HG02970 (cell line): Measurements from ENCODE around the gene KLC3.
"Not testable (repeated sequence)": the region's sequence is repeated elsewhere in the genome, so short reads cannot be mapped to it uniquely, and the experiment has no call there.

Experiments
- ATAC-seq: cut with Tn5 transposase; IDR thresholded peaks from one replicate; pipeline ENCODE4 v1.9.1; 2021; ENCODE audit warnings: mild to moderate bottlenecking, moderate library complexity, moderate number of reproducible peaks; ENCODE audit not compliant: unreplicated experiment, low FRiP score

The KLC3 gene

DNA sequence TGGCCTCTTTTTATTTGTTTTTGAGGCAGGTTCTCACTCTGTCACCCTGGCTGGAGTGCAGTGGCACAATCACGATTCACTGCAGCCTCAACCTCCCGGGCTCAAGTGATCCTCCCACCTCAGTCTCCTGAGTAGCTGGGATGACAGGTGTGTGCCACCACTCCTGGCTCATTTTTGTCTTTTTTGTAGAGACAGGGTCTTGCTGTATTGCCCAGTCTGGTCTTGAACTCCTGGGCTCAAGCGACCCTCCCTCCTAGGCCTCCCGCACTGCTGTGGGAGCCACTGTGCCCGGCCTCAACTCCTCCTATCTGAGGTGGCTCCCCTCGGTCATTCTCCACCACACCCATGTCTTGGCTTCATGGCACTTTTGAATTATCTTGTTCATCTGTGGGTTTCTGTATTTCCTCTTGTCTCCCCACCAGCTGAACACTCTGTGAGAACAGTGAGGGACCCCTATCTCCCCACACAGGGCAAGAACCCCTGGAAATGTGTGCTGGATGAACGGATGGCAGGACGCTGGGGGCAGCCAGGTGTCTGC lies 25.8 kb upstream of the KLC3 start:
- ATAC-seq, result no peak

DNA sequence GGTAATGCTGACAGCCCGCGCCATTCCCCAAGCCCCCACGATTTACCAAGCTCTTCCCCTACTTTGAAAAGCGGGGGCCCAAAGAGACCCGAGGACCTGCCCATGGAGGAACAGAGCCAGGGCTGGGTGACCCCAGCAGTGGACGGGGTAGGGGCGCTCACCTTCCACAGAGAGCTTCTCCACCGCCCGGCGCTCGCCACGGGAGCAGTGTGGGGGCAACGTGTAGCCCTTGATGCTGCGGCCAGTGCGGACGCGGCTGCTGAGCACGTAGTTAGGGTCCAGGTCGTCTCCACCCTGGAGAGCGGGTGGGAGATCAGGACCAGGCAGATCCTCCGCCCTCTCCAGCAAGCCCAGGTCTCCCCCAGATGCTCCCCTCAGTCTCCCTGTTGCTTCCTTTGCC lies 25.2 kb upstream of the KLC3 start:
- no peak for ATAC-seq

DNA sequence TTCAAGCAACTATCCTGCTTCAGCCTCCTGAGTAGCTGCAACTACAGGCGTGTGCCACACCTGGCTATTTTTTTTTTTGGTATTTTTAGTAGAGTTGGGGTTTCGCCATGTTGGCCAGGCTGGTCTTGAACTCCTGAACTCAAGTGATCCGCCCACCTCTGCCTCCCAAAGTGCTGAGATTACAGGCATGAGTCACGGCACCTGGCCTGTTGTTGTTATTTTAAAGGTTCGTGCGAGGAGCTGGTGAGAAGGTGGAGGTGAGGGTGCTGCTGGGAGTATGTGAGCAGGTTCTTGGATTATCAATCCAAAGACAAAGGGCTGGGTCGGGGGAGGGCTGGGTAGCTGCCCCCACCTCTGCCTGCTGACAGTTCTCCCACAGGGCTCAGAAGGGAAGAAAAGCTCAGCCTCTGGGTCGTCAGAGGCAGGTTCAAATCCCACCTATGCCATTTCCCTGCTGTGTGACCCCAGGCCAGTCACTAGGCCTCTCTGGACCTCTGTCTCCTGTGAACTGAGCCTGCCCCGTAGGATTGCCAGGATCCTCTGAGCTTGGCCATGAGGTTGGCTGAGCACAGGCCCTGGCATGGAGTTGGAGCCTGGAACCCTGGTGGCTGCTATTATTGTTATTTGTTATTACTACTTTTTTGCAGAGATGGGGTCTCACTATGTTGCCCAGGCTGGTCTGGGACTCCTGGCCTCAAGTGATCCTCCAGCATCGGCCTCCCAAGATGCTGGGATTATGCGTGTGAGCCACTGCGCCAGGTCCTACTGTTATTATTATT lies 19.4 kb upstream of the KLC3 start:
- no peak for ATAC-seq

DNA sequence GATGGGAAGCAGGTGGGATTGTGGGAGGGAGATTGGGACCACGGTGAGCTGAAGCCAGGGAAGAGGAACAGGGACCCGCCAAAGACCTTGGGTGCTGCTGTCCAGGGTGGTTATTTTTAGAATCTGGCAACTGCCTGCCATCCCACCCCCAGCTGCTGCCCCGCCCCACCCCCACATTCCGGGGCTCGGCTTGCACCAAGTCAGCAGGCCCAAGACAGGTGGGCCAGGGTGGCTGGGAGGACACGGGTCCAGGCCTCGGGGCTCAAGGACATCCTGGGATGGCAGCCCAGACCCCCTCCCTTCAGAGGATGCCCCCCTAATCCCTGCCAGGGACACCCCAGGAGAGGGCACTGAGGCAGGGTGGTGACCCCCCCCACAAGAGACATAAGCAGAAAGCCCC lies 18.7 kb upstream of the KLC3 start:
- no peak for ATAC-seq

DNA sequence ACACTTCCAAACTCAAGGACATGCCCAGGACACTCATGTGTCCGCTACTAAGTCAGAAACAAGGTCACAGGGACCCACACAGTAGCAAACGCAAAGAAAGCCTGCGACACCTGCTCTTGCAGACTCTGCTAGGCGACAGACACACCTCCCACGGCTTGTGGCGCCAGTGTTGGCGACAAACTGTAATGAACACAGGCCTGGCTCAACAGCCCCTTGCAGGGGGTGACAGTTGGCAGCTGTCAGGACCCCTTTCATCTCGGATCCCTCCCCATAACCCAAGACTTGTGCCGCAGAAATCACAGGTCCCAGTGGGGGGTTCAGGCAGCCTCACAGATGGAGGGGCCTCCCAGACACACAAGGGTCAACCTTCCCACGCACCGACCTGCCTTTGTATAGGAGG lies 18.2 kb upstream of the KLC3 start:
- no peak for ATAC-seq

DNA sequence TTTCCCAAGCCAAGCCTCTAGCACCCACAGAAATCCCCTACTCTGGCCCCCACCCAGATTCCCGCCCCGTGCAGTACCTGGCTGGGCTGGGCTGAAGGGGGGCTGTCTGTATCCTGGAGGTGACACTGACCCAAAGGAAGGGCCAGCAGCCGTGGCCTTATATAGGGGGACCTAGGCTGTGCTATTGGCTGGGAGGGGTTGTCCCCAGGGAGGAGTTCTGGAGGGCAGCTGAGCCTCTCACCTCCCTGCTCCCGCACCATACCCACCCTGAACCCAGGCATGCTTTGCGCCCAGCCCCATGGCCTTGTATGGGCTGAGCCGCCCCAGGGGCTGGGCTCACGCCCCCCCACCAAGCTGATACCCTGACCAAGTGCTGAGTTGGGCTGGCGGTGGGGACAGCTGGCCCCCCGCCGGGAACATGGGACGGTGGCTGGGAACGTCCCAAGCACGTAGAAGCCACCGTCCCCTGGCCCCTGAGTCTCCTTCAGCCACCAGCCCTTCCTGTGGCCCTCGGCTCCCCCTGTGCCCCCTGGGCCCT lies 17.7 kb upstream of the KLC3 start, which contains the start of gene CKM:
Gene CKM (minus strand): TSS at position 132 of the 538 bp plus-strand sequence. CDS start 3,162 bp downstream, outside the sequence.
- no peak for ATAC-seq

DNA sequence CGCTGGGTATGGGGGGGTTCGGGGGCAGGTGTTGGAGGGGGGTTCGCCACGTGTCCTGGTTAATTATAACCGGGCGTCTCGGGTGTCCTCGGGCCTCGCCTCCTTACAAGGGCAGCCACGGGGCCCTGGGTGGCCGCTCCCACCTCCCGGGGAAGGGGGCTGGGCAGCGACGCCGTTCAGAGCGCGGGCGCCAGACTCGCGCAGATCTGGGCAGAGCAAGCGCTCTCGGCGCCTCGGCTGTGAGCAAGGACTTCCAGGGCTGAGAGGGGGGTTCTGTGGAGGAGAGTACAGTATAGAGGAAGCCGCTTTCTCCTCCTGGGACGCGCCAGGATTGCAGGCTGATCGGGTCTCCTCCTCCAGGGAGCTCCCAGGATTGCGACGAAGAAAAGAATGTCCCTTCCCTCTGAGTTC lies 16.9 kb upstream of the KLC3 start:
- no peak for ATAC-seq

DNA sequence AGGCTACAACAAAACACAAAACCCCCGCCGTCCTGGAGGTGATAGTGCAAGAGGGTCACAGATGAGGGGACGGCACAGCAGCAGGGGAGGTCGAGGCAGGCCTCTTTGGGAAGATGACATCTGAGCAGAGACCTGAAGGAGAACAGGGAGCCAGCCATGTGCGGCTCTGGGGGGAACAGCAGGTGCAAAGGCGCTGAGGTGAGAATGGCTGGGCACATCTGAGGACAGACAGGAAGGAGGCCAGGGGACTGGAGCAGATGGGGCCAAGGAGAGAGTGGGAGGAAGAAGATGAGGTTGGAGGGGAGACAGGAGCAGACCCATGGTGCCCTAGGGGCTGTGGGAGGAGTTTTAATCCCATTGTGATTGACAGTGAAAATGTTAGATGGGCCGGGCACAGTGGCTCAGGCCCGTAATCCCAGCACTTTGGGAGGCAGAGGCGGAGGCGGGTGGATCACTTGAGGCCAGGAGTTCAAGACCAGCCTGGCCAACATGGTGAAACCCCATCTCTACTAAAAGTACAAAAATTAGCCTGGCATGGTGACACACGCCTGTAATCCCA lies 16.1 kb upstream of the KLC3 start:
- no peak for ATAC-seq

DNA sequence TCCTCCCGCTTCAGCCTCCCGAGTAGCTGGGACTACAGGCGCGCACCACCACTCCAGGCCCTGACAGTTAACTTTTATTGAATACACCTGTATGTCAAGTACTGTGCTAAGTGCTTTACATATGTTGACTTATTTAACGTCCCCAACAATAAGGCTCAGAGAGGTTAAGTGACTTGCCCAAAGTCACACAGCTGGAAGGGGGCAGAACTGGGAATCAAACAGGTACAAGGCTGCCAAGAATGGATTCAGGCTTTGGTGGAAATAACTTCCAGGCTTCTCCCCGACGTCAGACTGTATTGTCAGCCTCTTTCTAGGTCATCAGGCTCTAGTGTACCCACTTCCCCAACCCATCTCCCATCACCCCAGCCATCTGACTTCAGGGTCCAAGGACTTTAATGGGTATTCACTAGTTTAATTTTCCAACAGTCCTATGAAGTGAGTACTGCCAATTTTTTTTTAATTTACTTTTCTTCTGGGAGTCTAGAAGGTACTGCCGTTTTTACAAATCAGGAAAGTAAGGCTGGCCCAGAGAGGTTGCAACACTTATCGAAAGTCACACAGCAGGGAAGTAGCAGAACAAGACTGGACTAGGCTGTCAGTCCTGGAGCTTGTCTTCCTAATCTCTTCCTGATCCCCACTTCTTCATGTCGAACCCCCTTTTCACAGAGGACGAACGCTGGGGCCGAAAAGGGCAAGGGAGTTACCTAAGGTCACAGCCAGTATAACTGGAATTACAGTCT lies 13.0 kb upstream of the KLC3 start:
- ATAC-seq, result no peak

DNA sequence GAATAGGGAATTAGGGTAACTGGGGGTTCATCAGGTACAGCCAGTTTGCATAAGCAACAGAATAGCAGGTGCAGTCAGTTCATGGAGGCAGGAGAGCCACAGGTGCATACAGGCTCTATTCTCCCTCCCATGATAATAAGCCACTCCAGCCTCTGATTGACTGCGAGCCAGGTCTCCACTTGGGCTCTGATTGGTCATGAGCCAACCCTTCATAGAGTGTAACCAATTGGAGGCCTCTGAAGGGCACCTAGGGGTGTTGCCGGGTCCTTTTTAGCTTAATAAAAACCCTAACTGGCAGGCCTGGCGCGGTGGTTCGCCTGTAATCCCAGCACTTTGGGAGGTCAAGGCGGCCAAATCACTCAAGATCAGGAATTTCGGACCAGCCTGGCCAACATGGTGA lies 9.1 kb upstream of the KLC3 start:
- no peak for ATAC-seq

DNA sequence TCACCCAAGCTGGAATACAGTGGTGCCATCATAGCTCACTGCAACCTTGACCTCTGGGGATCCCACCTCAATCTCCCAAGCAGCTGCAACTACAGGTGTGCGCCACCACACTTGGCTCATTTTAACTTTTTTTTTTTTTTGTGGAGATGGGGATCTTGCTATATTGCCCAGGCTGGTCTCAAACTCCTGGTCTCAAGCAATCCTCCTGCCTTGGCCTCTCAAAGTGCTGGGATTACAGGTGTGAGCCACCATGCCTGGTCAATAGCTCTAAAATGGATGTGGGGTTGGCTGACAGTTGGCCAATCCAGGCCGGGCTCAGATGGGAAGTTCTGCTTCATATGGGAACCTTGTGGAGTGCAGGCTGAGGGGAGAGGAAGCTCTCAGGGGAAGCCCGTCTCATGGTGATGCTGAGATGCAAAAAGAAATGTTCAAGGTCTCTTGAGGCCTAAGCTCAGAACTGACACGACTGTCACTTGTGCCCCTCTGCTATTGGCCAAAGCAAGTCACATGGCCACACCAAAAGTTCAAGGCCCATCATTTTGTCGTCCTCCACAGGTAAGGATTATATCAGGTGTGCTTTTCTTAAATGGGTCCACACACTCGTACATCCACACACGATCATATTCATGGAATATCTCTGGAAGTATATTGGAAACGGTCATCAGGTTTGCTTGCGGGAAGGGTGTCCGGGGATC lies 6.8 kb upstream of the KLC3 start:
- ATAC-seq, result no peak

DNA sequence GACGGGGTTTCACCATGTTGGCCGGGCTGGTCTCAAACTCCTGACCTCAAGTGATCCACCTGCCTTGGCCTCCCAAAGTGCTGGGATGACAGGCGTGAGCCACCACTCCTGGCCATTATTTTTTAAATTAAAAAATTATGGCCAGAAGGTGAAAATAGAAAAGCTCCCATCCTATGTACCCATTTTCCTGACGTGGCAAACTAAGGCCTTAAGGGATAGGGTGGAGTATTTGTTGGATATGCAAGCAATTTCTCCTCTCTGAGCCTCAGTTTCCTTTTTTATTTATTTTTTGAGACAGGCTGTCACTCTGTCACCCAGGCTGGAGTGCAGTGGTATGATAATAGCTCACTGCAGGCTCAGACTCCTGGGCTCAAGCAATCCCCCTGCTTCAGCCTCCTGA lies 5.7 kb upstream of the KLC3 start:
- not testable (repeated sequence) for ATAC-seq

DNA sequence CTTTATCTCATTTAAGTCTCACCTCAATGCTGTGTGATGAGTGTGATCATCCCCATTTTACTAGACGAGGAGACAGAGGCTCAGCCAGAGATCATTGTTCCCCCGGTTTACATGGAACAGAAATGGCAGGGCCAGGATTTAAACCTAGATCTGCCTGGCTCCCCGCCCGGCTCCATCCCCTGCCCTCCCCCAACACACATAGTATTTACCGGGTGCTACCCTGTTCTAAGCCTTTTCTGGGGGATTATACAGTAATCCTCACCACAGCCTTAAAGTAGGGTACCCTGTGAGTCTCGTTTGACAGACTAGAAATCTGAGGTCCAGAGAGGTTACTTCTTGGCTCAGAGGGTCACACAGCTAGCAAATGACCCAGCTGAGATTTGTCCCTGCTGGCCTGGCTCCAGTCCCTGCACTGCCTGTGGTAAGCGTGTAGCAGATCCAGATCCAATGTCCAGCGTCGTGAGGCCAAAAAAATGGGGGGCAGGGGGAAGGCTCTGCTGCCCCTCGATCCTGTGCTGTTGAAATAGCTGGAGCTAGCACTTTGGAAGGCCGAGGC lies 3.8 kb upstream of the KLC3 start:
- ATAC-seq, result no peak

DNA sequence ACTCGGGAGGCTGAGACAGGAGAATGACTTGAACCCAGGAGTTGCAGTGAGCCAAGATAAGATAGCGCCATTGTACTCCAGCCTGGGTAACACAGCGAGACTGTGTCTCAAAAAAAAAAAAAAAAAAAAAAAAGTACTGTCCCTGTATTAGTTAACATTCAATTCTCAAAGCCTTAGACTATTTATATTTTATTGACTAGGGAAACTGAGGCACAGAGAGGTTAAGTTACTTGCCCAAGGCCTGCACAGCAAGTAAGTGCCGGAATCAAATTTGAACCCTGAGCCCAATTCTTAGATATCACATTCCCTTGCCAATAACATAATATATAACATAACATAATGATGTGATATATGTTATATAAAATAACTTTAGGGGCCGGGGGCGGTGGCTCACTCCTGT lies 921 bp upstream of the KLC3 start:
- no peak for ATAC-seq

DNA sequence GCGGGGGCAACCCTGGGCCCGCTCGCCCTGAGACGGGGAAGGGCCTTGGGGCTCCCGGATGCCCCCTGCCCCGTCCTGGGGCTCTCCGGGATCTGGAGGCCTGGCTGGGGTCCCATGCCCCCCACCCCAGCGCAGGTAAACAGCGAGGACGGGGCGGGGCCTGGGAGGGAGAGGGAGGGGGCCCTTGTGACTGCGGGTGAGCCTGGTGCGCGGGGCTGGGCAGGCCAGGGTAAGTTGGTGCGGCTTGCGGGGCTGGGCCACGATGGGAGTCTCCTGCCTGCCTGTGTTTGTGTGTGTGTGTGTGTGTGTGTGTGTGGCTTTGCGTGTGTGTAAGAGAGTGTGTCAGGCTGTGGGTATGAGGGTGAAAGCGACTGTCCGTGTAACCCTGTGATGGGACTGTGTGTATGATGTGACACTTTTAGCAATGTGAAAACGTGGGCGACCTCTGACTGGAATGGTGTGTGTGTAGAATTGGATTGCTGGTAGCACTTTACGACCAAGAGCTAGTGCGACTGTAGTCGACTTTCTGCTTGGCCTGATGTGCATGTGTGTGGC lies 426 bp downstream of the KLC3 start:
- ATAC-seq, result no peak

DNA sequence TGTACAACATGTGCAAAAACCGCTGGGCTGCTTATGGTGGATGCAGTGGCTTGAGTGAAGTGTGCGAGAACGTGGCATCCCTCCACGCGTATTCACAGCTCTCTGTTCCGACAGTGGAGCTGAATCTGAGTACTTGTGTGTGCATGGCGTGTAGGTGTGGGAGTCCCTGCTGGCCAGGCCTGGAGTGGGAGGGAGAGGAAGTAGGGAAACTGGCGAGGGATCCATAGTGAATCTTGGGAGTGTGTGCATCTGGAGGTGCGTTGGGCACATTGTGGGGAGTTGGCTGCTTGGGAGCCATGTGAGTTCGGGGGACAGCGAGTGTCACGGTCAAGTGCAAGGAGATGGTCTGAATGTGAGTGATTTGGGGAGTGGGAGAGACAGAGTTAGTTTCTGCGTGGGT lies 2.4 kb downstream of the KLC3 start:
- no peak for ATAC-seq

DNA sequence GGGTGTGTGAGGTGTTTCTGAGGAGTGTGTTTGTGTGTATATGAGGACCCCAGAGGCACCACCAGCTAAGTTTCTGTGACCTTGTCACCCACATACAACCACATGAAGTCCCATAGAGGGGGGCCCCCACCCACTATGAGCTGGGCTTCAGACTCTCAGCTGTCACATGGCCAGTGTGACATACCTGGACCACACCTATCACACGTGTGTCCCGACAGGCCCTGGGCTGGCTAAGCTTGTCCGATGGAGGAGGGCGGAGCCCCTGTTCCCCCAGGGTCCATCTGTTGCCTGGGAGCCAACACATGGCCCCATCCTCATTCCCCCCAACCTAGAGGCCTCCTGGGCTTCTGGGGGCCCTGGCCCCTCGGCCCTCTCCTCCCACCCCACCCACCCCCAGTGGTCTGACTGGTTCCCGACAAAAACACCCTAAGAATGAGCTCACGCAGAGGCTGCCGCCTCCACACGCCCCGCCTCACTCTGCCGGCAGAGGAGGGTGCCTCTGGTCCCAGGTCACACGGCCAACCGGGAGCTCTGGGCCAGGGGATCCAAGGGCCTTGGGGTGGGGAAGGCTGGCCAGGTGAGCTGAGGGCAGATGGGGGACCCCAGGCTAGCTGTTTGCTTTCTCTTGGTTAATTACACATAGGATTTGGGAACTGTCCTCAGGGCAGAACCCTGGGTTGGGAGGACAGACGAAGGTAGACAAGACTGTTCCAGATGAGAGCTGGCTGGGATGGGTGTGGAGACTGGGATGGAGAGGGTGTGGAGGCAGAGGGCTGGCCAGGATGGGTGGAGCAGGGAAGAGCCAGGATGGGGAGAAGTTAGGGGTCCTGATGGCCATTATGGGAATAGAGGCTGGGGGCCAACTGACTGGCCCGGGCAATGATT lies 4.3 kb downstream of the KLC3 start:
- ATAC-seq, result no peak

DNA sequence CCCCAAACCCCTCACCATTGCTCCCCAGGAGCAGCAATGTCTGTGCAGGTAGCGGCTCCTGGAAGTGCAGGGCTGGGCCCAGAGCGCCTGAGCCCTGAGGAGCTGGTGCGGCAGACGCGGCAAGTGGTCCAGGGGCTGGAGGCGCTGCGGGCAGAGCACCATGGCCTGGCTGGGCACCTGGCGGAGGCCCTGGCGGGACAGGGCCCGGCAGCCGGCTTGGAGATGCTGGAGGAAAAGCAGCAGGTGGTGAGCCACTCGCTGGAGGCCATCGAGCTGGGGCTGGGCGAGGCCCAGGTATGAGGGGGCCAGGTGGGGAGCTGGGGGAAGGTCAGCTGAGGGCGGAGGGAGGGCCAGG lies 4.9 kb downstream of the KLC3 start:
- ATAC-seq, result no peak

DNA sequence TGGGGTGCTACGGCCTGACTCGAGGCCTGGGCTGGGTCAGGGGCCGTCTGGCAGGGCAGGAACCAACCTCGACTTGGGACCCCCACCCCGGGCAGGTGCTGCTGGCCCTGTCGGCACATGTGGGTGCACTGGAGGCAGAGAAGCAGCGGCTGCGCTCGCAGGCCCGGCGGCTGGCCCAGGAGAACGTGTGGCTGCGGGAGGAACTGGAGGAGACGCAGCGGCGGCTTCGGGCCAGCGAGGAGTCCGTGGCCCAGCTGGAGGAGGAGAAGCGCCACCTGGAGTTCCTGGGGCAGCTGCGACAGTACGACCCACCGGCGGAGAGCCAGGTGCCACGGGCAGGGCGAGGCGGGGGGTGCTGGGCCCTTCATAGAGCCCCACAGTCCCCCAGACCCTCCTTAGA lies 5.9 kb downstream of the KLC3 start:
- no peak for ATAC-seq
